GM12864 (cell line): ENCODE results near the gene ERAL1.
A peak's percentile ranks its signal among the peaks of the same experiment; 100 is the strongest.

Source experiments
- DNase-seq: peaks from one replicate; pipeline ENCODE4 v3.0.0-alpha.2; 2011; ENCODE audit warnings: low read depth
- H3K4me3 ChIP-seq: 2 replicates; pipeline ENCODE4 v1.5.1; 2011; ENCODE audit warnings: mild to moderate bottlenecking, low read depth, low read length, control low read depth
- TF ChIP-seq, protein P1 (sequence below): IDR thresholded peaks from 2 replicates; pipeline ENCODE4 v1.5.1; 2011; ENCODE audit warnings: low read depth, mild to moderate bottlenecking, moderate library complexity, low read length, control low read depth, inconsistent platforms; ENCODE audit errors: missing control alignments

The ERAL1 gene

DNA sequence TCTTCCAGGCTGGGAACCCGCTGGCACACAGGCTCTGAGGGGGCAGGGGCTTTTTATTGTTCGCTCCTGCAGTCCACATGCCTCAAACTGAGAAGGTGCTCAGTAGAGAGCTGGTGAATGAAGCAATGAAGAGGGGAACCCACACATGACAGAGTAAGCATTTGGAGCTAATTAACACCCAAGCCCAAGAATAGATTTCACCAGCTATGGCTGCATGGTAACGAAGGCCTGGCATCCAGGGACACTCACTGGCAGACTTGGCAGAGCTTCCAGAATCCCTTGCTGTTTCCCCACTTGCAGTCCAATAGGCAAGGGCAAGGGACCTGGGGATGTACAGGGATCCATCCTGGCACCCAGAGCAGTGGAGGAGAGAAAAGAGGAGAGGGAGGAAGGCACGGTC lies 30.5 kb downstream of the ERAL1 start:
- no peak overlapping the region for H3K4me3 ChIP-seq
- TF ChIP-seq, protein P1, sequence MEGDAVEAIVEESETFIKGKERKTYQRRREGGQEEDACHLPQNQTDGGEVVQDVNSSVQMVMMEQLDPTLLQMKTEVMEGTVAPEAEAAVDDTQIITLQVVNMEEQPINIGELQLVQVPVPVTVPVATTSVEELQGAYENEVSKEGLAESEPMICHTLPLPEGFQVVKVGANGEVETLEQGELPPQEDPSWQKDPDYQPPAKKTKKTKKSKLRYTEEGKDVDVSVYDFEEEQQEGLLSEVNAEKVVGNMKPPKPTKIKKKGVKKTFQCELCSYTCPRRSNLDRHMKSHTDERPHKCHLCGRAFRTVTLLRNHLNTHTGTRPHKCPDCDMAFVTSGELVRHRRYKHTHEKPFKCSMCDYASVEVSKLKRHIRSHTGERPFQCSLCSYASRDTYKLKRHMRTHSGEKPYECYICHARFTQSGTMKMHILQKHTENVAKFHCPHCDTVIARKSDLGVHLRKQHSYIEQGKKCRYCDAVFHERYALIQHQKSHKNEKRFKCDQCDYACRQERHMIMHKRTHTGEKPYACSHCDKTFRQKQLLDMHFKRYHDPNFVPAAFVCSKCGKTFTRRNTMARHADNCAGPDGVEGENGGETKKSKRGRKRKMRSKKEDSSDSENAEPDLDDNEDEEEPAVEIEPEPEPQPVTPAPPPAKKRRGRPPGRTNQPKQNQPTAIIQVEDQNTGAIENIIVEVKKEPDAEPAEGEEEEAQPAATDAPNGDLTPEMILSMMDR, result no peak
- DNase-seq, result no peak

DNA sequence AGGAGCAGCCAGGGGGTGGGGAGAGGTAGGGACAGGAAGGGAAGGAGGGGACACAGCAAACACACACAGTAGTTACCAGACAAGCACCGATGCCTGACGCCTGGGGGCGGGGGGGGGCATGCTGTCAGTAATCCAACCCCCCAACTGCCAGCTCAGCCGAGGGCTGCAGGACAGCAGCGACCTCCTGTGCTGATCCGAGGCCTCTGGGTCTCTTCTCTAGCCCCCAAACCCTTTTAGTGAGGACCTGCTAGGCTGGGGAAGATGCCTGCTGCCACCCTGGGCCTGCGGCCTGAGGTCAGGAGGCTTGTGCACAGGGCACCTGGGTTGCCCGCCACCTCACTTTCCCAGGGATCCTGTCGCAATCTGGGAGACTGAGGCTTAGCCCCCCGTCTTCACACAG lies 31.1 kb downstream of the ERAL1 start:
- no peak overlapping the region for H3K4me3 ChIP-seq
- TF ChIP-seq, protein P1, result no peak
- DNase-seq, result no peak

DNA sequence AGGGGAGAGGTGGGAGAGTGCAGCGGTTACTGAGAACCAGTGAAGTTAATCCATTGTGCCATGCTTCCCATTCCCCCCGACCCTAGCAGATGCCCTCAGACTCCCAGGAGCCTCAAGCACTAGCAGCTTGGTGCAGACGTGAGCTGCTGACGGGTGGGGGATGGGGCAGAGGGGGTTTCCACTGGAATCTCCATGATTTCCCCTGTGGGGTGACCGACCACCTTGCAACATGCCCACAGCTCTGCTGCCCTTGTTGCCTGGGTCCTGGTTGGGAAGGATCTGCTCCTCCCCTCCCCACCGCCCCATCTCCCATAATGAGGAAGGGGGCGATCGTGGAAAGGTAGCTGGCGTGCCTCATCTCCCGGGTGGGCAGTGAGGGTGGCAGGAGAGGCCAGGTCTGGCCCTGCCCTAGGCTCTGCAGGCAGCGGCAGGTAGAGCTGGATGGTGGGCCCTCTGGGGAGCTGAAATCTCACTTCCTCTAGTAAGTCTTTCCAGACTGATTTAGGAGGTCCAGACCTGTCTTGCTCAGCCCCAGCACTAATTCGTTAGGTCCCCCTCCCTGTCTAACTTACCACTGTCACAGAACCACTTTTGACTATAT lies 33.2 kb downstream of the ERAL1 start:
- H3K4me3 ChIP-seq, result no peak overlapping the region
- DNase-seq, result no peak
- TF ChIP-seq, protein P1, result no peak

DNA sequence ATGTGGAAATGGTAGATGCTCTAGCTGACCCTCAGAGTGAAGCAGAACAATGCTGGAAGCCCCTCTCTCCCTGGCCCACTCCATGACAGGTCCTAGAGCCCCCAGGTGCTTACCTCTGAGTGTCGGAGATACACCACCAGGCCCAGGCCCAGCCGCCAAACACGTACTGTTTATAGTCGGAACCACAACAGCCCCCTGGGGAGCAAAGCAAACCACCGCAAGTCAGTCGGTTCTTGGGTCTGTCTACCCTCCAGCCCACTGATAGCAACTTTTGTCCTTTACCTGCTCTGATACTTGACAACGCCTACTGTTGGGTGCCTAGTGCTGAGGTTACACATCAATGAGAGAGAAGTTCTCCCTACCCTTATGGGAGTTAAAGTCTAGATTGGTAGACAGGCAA lies 34.0 kb downstream of the ERAL1 start:
- H3K4me3 ChIP-seq, result no peak overlapping the region
- no peak for DNase-seq
- TF ChIP-seq, protein P1, result no peak

DNA sequence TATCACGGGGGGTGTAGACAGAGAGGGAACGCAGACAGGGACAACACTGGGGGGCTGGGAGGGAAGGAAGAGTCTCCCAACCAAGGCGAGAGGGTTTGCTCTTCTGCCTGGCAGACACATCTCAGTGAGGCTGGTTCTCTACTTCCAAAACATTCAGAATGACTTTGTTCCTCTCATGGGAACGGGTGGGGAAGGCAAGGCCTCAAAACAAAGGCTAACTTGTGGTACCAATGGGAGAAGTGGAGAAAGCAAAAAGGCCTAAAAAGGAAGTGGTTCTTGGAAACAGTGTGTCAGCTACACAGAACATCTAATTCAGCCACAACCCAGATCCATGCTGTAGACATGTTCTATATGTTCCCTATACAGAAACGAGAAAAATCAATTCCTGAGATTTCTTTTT lies 35.2 kb downstream of the ERAL1 start:
- no peak overlapping the region for H3K4me3 ChIP-seq
- TF ChIP-seq, protein P1, result no peak
- DNase-seq, result no peak

DNA sequence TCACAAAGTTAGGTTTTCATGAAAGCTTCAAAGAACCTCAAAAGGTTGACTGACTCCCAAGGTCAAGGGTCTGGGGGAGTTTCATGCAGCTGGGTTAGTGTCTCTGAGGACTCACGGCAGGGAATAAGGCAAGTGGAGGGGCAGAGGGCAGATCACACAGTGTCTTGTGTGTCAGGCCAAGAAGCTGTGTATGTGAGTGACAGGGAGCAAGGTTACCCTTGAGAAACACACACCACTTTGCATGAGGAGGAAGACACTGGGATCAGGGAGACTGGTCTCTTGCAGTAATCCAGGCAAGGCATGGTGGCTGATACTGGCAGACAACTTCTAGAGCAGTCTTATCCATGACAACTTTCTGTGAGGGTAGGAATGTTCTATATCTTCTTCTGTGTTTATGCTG lies 36.4 kb downstream of the ERAL1 start:
- TF ChIP-seq, protein P1, result no peak
- no peak for DNase-seq

DNA sequence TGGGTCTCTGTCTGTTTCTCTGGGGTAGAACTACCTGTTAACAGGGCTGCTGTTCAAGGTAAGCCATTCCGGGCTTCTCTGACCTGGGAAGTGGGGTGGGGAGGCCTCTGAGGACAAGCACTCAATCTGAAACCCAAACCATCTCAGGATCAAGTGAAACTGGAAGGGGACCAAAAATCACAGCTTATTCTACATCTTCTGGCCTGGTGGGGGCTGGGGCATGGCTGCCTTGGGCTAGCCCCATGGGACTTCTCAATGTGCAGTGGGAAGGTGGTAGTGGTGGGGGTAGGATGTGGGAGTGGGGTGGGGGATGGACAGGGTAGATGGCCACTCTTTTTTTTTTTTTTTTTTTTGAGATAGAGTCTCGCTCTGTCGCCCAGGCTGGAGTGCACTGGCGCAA lies 37.2 kb downstream of the ERAL1 start:
- H3K4me3 ChIP-seq, result no peak overlapping the region
- DNase-seq, result peak; percentile 54
- TF ChIP-seq, protein P1, result no peak

More for the DNA sequence above, 36.4 kb downstream of the ERAL1 start:
- no peak overlapping the region for H3K4me3 ChIP-seq

DNA sequence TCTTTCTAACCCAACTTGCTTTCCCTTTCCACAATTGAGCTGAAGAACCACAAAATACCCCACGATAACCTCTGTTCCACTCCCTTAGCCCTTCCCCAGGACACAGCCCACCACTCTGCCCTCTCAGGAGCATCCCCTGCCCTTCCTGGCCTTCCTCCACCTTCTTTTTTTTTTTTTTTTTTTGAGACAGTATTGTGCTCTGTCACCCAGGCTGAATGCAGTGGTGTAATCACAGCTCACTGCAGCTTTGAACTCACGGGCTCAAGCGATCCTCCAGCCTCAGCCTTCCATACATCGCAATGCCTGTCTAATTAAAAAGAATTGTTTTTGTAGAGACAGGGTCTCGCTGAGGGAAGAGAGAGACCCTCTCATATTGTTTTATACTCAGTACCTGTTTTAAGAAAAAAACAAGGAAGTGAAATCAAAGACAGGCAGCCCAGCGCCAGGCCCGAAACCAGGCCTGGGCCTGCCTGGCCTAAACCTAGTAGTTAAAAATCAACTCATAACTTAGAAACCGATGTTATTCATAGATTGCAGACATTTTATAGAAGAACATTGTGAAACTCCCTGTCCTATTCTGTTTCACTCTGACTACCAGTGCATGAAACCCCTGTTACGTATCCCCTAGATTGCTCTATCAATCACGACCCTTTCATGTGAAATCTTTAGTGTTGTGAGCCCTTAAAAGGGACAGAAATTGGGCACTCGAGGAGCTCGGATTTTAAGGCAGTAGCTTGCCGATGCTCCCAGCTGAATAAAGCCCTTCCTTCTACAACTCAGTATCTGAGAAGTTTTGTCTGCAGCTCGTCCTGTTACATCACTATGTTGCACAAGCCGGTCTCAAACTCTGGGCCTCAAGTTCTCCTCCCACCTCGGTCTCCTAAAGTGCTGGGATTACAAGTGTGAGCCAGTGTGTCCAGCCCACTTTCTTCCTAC lies 38.7 kb downstream of the ERAL1 start:
- peak; percentile 84 for DNase-seq
- H3K4me3 ChIP-seq, result peak overlapping the region; percentile 19; the same call in 1 of the 2 replicates
